Upper lobe of left lung (tissue), 6 donors: Measurements from ENCODE around the gene TRIM40. TPM values are rescaled to one million over a fixed set of nuclear protein-coding genes. Genes with fewer than 3 reads are reported as not detected.

Experiments used
- ATAC-seq, 2 donors: fragments of 200-7000 bp; cut with Tn5 transposase; one replicate each; pipeline ENCODE4 v1.9.1; 2022; ENCODE audit warnings: mild to moderate bottlenecking in 2 of 2, moderate library complexity in 2 of 2; ENCODE audit not compliant: low FRiP score in 2 of 2
- DNase-seq, 2 donors: peaks; one replicate each; pipeline ENCODE4 v3.0.0-alpha.2; 2019 to 2020
- H3K27ac ChIP-seq, 4 donors: fragments of 200-600 bp; sonication (generic); one replicate each; pipeline ENCODE4 v1.5.1; 2016 to 2019
- H3K27me3 ChIP-seq, 4 donors: fragments of 200-600 bp; sonication (generic); one replicate each; pipeline ENCODE4 v1.5.1; 2017 to 2019
- H3K36me3 ChIP-seq, 4 donors: fragments of 200-600 bp; sonication (generic); one replicate each; pipeline ENCODE4 v1.5.1; 2016 to 2019
- H3K4me1 ChIP-seq, 4 donors: fragments of 200-600 bp; sonication (generic); one replicate each; pipeline ENCODE4 v1.5.1; 2018 to 2019
- H3K4me3 ChIP-seq, 4 donors: fragments of 200-600 bp; sonication (generic); one replicate each; pipeline ENCODE4 v1.5.1; 2017 to 2019; ENCODE audit warnings: mild to moderate bottlenecking in 2 of 4, moderate library complexity in 1 of 4
- H3K9me3 ChIP-seq, 4 donors: fragments of 200-600 bp; sonication (generic); one replicate each; pipeline ENCODE4 v1.5.1; 2018 to 2019
- CTCF ChIP-seq, 6 experiments: fragments of 450-650 bp in 4 of 6; fragments of 200-600 bp in 2 of 6; sonication (generic) in 2 of 6; IDR thresholded peaks; one replicate each; pipeline ENCODE4 v1.5.1; 2016 to 2019; ENCODE audit warnings: antibody characterized with exemption in 6 of 6
- EP300 ChIP-seq, 4 donors: sonication (generic); formaldehyde crosslinking; IDR thresholded peaks; one replicate each; pipeline ENCODE4 v1.5.1; 2017; ENCODE audit warnings: antibody characterized with exemption in 4 of 4, control low read depth in 2 of 4
- POLR2A ChIP-seq, 4 donors: fragments of 450-650 bp; IDR thresholded peaks; one replicate each; pipeline ENCODE4 v1.5.1; 2016 to 2017; ENCODE audit warnings: antibody characterized with exemption in 4 of 4, mild to moderate bottlenecking in 2 of 4
- POLR2AphosphoS5 ChIP-seq, 2 donors: sonication (generic); formaldehyde crosslinking; IDR thresholded peaks; one replicate each; pipeline ENCODE4 v1.5.1; 2017; ENCODE audit warnings: antibody characterized with exemption in 2 of 2
- WGBS, 2 donors: methylation state at CpG; one replicate each; pipeline ENCODE4 v1.1.5; 2017 to 2018; 5-methylcytosine and 5-hydroxymethylcytosine counted together
- total RNA-seq, 6 donors: library from RNA; depleted of rRNA in 4 of 6; stranded (reverse); fragments of >200 nt in 4 of 6; gene quantifications; one replicate each; pipeline versions ENCODE4 v1.1.0 to v1.2.1, GENCODE V29; 2016 to 2021
- donor health status: DM: no; HTN: no; CAD: no; lungs with moderate emphysema.
- donor health status: DM: no; HTN: yes; CAD: no; lungs with severe emphysema.

TRIM40 gene
- total RNA-seq, 6 donors from 2014 or later = not detected

DNA sequence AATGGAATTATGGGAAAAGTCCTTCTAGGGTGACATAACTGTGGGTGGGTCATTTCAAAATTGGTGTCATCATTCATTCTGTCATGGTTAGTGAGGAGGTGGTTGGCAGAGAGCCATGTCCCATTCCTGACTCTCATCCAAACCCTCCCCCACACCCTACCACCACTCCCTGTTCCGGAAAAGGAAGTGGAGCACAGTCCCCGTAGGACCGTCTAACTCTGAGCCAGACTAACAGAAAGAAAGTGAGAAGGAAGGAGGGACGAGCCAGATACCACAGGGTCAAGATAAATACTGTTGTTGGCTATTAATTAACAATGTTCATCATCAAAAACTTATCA lies 20.3 kb downstream of the TRIM40 start:
- no peak for TF ChIP-seq CTCF (IDR thresholded peaks at IDR 0.05)
- TF ChIP-seq POLR2A (IDR thresholded peaks at IDR 0.05) = no peak
- peak in 2 of 4 donors; percentile 9 to 28 for TF ChIP-seq EP300 (IDR thresholded peaks at IDR 0.05)
- TF ChIP-seq POLR2AphosphoS5 (IDR thresholded peaks at IDR 0.05) = peak; percentile 35 to 56
- no peaks in the 10 kb centered on the region for H3K9me3 ChIP-seq
- no peaks in the 10 kb centered on the region for H3K27me3 ChIP-seq
- H3K36me3 ChIP-seq = no peaks in the 10 kb centered on the region
- H3K4me1 ChIP-seq = peaks cover 7 to 13% (median 10%) of the 10 kb centered on the region in 4 donors
- DNase-seq (peak in 1 of 2 donors; percentile 55), ATAC-seq (peak in 1 of 2 donors; percentile 74)
- H3K27ac ChIP-seq = peak overlapping the region in 2 of 4 donors; percentile 44 to 53
- no peak overlapping the region for H3K4me3 ChIP-seq
- 7 to 9% methylated on average over 4 of the region's 4 CpGs for WGBS, 2 donors

GRCh38 chr6:30156774-30157173 lies 20.8 kb downstream of the TRIM40 start:
- DNase-seq (no peak), ATAC-seq (no peak)
- Histone ChIP-seq H3K27me3 (no peaks in the 10 kb centered on the region), H3K4me3 (no peak overlapping the region), H3K27ac (peak overlapping the region in 2 of 4 donors; percentile 44 to 48), H3K4me1 (peaks cover 7 to 13% (median 10%) of the 10 kb centered on the region in 4 donors), H3K9me3 (no peaks in the 10 kb centered on the region), H3K36me3 (no peaks in the 10 kb centered on the region)
- WGBS, 2 donors = 88 to 95% methylated on average over 9 of the region's 9 CpGs
- TF ChIP-seq POLR2AphosphoS5 (IDR thresholded peaks at IDR 0.05) (no peak), POLR2A (IDR thresholded peaks at IDR 0.05) (no peak), CTCF (IDR thresholded peaks at IDR 0.05) (no peak), EP300 (IDR thresholded peaks at IDR 0.05) (no peak)

- Histone ChIP-seq H3K4me3 (no peak overlapping the region), H3K36me3 (no peaks in the 10 kb centered on the region), H3K27me3 (no peaks in the 10 kb centered on the region), H3K27ac (no peak overlapping the region), H3K9me3 (no peaks in the 10 kb centered on the region), H3K4me1 (peaks cover 7 to 13% (median 10%) of the 10 kb centered on the region in 4 donors)
- DNase-seq (no peak), ATAC-seq (no peak)
- TF ChIP-seq POLR2A (IDR thresholded peaks at IDR 0.05) = no peak
- no peak for TF ChIP-seq EP300 (IDR thresholded peaks at IDR 0.05)
- TF ChIP-seq POLR2AphosphoS5 (IDR thresholded peaks at IDR 0.05) = no peak
- no peak for TF ChIP-seq CTCF (IDR thresholded peaks at IDR 0.05)
These were observed 21.6 kb downstream of the TRIM40 start for GRCh38 chr6:30157581-30157980.

DNA sequence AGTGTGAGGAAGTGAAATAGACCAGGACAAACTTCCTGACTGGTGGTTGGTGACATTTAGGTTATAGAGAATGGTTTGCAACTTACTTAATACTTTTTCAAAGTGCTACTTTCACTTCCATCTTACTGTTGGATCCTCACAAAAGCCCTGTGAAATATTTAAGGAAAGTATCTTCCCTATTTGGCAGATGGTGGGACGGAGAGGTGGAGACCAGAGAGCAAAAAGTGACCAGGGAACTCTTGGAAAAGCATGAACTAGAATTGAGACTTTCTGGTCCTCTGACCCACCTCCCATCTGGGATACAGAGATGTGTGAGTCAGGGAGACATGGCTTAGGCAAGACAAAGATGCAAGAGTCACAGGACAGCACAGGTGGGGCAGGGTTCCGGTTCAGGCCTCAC lies 22.1 kb downstream of the TRIM40 start:
- TF ChIP-seq CTCF (IDR thresholded peaks at IDR 0.05) (no peak), EP300 (IDR thresholded peaks at IDR 0.05) (no peak), POLR2AphosphoS5 (IDR thresholded peaks at IDR 0.05) (no peak), POLR2A (IDR thresholded peaks at IDR 0.05) (no peak)
- ATAC-seq = no peak
- Histone ChIP-seq H3K4me3 (no peak overlapping the region), H3K27me3 (no peaks in the 10 kb centered on the region), H3K27ac (no peak overlapping the region), H3K9me3 (no peaks in the 10 kb centered on the region), H3K36me3 (no peaks in the 10 kb centered on the region), H3K4me1 (peaks cover 7 to 13% (median 10%) of the 10 kb centered on the region in 4 donors)
- WGBS, 2 donors = 74 to 85% methylated on average over 2 of the region's 2 CpGs
- no peak for DNase-seq

DNA sequence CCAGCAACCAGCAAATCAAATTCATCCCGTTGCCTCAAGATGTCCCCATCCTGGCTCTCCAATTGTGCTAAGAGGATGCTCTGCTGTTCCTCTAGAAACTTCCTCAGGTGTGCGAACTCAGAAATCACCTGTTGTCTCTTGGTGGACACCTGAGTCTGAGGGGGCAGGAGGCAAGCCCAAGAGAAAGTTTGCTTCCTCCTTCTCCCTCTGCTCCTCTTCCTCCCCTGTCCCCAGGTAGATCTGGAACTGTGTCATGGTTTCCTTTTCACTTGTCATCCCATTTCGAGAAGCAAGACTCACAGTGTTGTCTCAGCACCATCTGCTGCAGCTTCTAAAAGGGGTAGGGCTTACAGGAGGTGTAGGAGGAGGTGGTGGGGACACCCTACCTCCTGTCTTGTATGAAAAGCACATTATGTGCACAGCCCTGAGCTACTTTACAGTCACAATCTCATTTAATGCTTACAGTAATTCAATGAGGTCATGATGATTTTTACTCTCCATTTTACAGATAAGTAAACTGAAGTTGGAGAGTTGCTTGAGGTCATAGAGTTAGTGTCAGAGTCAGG lies 22.6 kb downstream of the TRIM40 start:
- Histone ChIP-seq H3K27me3 (no peaks in the 10 kb centered on the region), H3K9me3 (no peaks in the 10 kb centered on the region), H3K36me3 (no peaks in the 10 kb centered on the region), H3K4me3 (no peak overlapping the region), H3K4me1 (peaks cover 7 to 13% (median 10%) of the 10 kb centered on the region in 4 donors), H3K27ac (no peak overlapping the region)
- no peak for TF ChIP-seq CTCF (IDR thresholded peaks at IDR 0.05)
- no peak for TF ChIP-seq EP300 (IDR thresholded peaks at IDR 0.05)
- no peak for TF ChIP-seq POLR2AphosphoS5 (IDR thresholded peaks at IDR 0.05)
- no peak for TF ChIP-seq POLR2A (IDR thresholded peaks at IDR 0.05)
- WGBS, 2 donors = 68 to 74% methylated on average over 3 of the region's 3 CpGs
- no peak for ATAC-seq
- no peak for DNase-seq
